Epithelial cell of proximal tubule (primary cell): Measurements from ENCODE around the gene CNIH3. TPM values are rescaled to one million over a fixed set of nuclear protein-coding genes. Genes with fewer than 3 reads are reported as not detected.
"Not testable (repeated sequence)": the region's sequence is repeated elsewhere in the genome, so short reads cannot be mapped to it uniquely, and the experiment has no call there.

Experiments used
- DNase-seq: peaks from one replicate; pipeline ENCODE4 v3.0.0-alpha.2; 2011; ENCODE audit warnings: low read depth
- H3K4me3 ChIP-seq: 2 replicates; pipeline ENCODE4 v1.5.1; 2011; ENCODE audit warnings: low read depth, mild to moderate bottlenecking, low read length
- total RNA-seq: library from RNA; depleted of rRNA; stranded (reverse); fragments of >200 nt; gene quantifications from 2 replicates; pipeline ENCODE4 v1.2.3, GENCODE V29; 2015
- TF ChIP-seq, protein P1 (sequence below): conservative IDR thresholded peaks from 2 replicates; pipeline ENCODE4 v1.5.1; 2012; ENCODE audit warnings: low read depth, mild to moderate bottlenecking, low read length

Gene CNIH3
- total RNA-seq, 1 donor from 2014 or later, result 1.4 TPM

DNA sequence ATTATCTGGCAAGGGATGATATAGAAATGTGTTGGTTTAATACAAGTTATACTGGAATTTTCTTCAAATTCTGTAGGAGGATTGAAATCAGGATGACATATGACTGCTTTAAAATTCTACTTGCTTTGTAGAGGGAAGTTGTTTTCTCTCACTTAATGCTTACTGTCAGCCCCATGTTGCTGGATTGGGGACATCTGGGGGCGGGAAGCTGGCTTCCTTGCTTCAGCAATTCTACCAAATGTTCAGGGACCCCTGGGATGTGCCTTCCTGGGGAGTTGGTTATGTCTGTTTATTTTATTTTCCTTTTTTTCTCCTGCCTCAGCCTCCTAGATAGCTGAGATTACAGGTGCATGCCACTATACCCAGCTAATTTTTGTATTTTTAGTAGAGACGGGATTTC, 63.5 kb downstream of the CNIH3 start:
- TF ChIP-seq, protein P1, sequence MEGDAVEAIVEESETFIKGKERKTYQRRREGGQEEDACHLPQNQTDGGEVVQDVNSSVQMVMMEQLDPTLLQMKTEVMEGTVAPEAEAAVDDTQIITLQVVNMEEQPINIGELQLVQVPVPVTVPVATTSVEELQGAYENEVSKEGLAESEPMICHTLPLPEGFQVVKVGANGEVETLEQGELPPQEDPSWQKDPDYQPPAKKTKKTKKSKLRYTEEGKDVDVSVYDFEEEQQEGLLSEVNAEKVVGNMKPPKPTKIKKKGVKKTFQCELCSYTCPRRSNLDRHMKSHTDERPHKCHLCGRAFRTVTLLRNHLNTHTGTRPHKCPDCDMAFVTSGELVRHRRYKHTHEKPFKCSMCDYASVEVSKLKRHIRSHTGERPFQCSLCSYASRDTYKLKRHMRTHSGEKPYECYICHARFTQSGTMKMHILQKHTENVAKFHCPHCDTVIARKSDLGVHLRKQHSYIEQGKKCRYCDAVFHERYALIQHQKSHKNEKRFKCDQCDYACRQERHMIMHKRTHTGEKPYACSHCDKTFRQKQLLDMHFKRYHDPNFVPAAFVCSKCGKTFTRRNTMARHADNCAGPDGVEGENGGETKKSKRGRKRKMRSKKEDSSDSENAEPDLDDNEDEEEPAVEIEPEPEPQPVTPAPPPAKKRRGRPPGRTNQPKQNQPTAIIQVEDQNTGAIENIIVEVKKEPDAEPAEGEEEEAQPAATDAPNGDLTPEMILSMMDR, result no peak
- no peak for DNase-seq

DNA sequence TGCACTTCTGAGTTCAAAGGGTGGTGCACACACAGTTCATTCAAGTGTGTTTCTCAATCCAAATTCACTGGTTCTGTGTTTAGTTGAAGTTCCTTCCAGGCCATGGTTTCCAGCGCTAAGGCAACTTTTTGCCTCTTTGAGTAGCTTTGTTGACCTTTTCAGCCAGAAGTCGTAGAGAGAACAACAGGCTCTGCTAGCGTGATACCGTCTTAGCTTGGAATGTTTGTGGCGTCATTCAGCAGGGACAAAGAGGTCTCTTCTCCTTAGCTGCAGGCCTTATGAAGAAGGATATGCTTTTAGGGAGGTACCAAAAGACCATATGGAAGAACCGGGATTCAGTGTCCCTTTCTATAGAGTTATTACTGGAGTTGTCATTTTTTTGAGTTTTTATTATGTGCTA, 65.7 kb downstream of the CNIH3 start:
- TF ChIP-seq, protein P1, result no peak
- no peak for DNase-seq
- no peak overlapping the region for H3K4me3 ChIP-seq

More for the DNA sequence above, 63.5 kb downstream of the CNIH3 start:
- no peak overlapping the region for H3K4me3 ChIP-seq

DNA sequence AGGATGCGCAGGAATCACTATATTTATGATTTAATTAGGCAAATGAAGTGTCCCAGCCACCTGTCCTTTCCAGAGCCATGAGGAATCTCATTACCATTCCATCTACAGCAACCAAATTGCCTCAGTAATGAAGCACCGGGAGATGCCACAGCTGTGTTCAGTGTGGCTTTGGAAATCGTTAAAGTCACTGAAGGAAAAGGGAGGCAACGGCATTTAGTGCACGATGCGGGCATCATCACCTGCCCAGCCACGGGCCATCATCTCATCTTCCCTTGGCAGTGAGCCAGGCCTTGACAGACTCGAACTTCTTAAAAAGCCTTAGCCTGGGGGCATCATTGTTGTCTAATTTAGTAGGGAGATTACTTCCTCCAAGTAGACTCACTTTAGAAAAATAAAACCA, 67.8 kb downstream of the CNIH3 start:
- DNase-seq, result no peak

DNA sequence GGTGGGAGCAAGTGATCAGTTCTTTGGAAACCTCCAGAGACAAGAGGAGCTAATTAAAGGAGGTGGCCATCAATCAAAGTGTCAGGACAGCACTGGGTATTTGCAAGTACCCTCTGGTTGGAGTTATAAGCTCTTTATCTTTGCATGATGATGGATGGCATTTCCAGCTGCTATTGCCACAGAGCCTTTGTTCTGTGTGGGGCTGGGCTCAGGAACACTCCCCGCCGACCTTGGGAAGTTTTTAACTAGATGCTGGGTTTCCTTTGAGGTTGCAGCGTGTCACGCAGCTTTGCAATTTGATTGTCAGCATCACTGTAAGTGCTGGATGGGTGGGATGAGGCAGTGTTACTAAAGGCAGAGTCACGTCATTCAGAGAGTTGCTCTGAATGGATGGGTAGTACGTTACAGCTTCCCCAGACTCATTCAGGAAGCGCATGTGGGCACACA, 68.9 kb downstream of the CNIH3 start:
- no peak overlapping the region for H3K4me3 ChIP-seq
- TF ChIP-seq, protein P1, result no peak
- no peak for DNase-seq

More for the DNA sequence above, 67.8 kb downstream of the CNIH3 start:
- TF ChIP-seq, protein P1, result no peak
- H3K4me3 ChIP-seq, result no peak overlapping the region

DNA sequence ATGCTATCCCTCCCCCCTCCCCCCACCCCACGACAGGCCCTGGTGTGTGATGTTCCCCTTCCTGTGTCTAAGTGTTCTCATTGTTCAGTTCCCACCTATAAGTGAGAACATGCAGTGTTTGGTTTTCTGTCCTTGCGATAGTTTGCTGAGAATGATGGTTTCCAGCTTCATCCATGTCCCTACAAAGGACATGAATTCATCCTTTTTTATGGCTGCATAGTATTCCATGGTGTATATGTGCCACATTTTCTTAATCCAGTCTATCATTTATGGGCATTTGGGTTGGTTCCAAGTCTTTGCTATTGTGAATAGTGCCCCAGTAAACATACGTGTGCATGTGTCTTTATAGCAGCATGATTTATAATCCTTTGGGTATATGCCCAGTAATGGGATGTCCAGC, 70.0 kb downstream of the CNIH3 start:
- not testable (repeated sequence) for H3K4me3 ChIP-seq, DNase-seq

DNA sequence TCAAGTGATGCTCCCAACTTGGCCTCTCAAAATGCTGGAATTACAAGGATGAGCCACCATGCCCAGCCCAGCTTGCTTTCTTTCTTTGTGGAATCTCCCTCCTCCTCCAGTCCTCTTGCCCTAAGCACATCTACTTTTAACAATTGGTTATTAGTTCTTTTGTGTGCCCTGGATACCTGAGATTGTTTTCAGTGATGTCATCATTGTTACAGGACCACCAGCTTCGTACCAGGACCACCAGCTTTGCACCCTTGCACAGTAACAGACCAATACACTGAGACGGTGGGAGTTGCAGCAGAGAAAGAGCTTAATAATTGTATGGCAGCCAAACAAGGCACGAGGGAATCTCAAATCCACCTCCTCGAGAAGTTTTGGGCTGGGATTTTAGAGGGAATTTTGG, 71.3 kb downstream of the CNIH3 start:
- DNase-seq, result no peak
- TF ChIP-seq, protein P1, result no peak
- no peak overlapping the region for H3K4me3 ChIP-seq

DNA sequence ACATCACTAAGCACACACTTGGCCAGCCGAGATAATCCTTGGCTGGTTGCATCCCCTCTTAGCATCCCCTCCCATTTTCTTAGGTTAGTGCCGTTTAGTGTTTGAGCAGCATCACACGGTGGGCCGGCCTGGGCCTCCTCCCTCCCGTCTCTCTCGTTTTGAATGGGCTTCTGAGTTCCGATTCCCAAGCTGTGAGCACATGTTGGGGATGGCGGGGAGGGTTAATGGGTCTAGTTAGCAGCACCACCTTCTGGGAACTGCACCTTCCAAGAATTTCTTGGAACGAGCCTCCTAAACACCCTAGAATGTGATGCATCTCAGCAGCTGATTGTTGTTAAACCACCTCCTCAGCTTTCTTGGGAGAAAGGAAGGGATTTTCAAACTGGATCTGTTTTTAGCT, 73.3 kb downstream of the CNIH3 start:
- no peak overlapping the region for H3K4me3 ChIP-seq
- TF ChIP-seq, protein P1, result no peak
- DNase-seq, result no peak

DNA sequence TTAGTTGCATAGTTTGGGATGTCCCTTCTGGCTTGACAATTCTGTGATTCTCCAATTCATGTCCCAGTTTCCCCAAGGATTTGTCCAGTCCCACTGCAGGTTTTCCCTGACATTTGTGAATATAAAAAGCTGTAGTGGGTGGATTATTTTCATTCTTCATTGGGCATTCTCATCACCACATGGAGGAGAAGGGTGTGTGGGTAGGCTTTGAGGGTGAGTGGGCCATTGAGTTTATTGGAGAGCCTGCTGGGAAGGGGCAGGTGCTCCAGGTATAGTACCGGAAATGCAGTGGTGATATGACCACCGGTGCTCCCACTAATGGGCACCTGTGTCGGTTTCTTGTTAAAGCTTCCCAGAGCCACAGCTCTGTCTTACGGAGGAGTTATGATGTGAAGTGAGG, 74.5 kb downstream of the CNIH3 start:
- TF ChIP-seq, protein P1, result no peak
- no peak overlapping the region for H3K4me3 ChIP-seq
- DNase-seq, result no peak
